ENCODE data around the gene PTGS1.

- TF ChIP-seq CTCF (conservative IDR thresholded peaks at IDR 0.05), result no peak
- no peak for TF ChIP-seq EZH2 (IDR thresholded peaks at IDR 0.05; ENCODE audit: low read depth)
Observed at GRCh38 chr9:122377241-122378164, 6.7 kb downstream of the PTGS1 start.
